Activated T-cell treated with anti-CD3 and anti-CD28 coated beads, Interleukin-2, amount 50 U/mL, for 4 hours (primary cell): ENCODE data around the gene DENND1A. TPM values are rescaled to one million over a fixed set of nuclear protein-coding genes. Genes with fewer than 3 reads are reported as not detected.

ENCODE experiments used
- ATAC-seq, 2 donors: fragments of 200-7000 bp; cut with Tn5 transposase; one replicate each; pipeline ENCODE4 v1.10.0; 2021
- DNase-seq: peaks from one replicate; pipeline ENCODE4 v3.0.0-alpha.2; 2020
- H3K27me3 Mint-ChIP-seq: one replicate; pipeline ENCODE4 v1.8.0; 2021; ENCODE audit warnings: low read depth, mixed read lengths
- H3K36me3 Mint-ChIP-seq: one replicate; pipeline ENCODE4 v1.8.0; 2022; ENCODE audit warnings: mixed read lengths; ENCODE audit not compliant: insufficient read depth
- H3K4me1 Mint-ChIP-seq: one replicate; pipeline ENCODE4 v1.8.0; 2021; ENCODE audit warnings: low read depth, mixed read lengths
- H3K4me3 Mint-ChIP-seq: one replicate; pipeline ENCODE4 v1.8.0; 2021; ENCODE audit warnings: mild to moderate bottlenecking, moderate library complexity, mixed read lengths
- H3K9me3 Mint-ChIP-seq: one replicate; pipeline ENCODE4 v1.8.0; 2021; ENCODE audit warnings: mixed read lengths
- total RNA-seq, 3 donors: library from RNA; stranded (reverse); gene quantifications; one replicate each; pipeline ENCODE4 v1.2.1, GENCODE V29; 2021

DENND1A gene
- total RNA-seq, 3 donors from 2014 or later, result 15.5 to 21.7 (median 16.9) TPM

- no peaks in the 10 kb centered on the region for H3K27me3 Mint-ChIP-seq
- ATAC-seq, result no peak
- no peaks in the 10 kb centered on the region for H3K4me1 Mint-ChIP-seq
- H3K4me3 Mint-ChIP-seq, result no peak overlapping the region
- H3K9me3 Mint-ChIP-seq, result no peaks in the 10 kb centered on the region
- H3K36me3 Mint-ChIP-seq, result peaks cover 16% of the 10 kb centered on the region
- DNase-seq, result no peak
These were observed 325.1 kb downstream of the DENND1A start for GRCh38 chr9:123604861-123605260.

- no peak for ATAC-seq
- H3K36me3 Mint-ChIP-seq, result peaks cover 7% of the 10 kb centered on the region
- DNase-seq, result no peak
- no peaks in the 10 kb centered on the region for H3K4me1 Mint-ChIP-seq
- H3K27me3 Mint-ChIP-seq, result no peaks in the 10 kb centered on the region
- no peak overlapping the region for H3K4me3 Mint-ChIP-seq
- H3K9me3 Mint-ChIP-seq, result no peaks in the 10 kb centered on the region
These were observed 328.1 kb downstream of the DENND1A start for GRCh38 chr9:123601828-123602227.

DNA sequence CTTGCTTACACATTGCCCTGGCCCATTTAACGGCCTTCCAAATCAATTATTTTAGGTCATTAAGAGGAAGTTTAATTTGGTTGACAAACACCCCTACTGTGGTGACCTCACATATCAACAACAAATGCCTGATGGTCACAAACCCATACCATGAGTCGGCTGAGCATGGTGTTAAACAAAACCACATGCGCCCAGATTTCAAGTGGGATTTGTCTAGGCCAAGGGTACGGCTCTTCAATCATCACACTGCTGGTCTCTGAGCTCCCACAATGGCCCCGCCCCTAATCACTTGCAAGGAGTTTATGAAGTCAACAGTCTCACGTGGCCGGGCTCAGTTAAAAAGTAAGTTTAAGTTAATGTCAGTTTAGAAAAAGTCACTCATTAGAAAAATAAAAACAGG, 330.1 kb downstream of the DENND1A start:
- DNase-seq (no peak), ATAC-seq (no peak)
- H3K9me3 Mint-ChIP-seq, result no peaks in the 10 kb centered on the region
- no peak overlapping the region for H3K4me3 Mint-ChIP-seq
- H3K27me3 Mint-ChIP-seq, result no peaks in the 10 kb centered on the region
- peaks cover 14% of the 10 kb centered on the region for H3K36me3 Mint-ChIP-seq
- H3K4me1 Mint-ChIP-seq, result no peaks in the 10 kb centered on the region

DNA sequence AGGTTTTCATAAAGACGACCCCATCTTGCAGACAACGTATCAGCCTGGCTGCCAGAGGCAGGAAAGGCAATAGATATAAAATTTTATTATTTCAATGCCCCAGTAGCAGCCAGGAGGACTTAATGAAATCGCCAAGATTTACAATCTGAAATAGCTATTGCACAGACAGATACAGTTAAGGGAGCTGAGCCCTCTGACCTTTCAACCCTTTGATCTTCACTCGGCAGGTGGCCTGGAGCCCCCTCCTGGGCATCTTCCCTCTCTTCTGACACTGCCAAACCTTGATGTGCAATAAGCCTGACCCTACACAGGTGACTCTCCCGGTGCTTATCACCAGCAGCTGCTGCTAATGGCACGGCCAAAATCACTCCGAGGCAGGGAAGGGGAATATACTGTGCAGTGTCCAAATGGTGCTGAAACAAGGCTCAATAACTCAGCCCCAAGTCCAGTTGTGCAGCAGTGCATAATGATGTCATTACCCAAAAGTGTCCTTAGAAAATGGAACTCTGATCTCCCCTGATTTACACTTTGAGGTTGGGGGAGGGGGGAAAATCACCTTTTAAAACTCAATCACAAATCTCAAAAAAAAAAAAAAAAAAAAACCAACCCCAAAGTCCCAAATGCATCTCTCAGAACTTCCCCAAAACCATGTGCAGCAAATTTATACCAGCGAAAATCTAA, 331.9 kb downstream of the DENND1A start:
- H3K4me1 Mint-ChIP-seq, result no peaks in the 10 kb centered on the region
- ATAC-seq (no peak), DNase-seq (no peak)
- no peak overlapping the region for H3K4me3 Mint-ChIP-seq
- H3K36me3 Mint-ChIP-seq, result peaks cover 16% of the 10 kb centered on the region
- no peaks in the 10 kb centered on the region for H3K27me3 Mint-ChIP-seq
- H3K9me3 Mint-ChIP-seq, result no peaks in the 10 kb centered on the region

DNA sequence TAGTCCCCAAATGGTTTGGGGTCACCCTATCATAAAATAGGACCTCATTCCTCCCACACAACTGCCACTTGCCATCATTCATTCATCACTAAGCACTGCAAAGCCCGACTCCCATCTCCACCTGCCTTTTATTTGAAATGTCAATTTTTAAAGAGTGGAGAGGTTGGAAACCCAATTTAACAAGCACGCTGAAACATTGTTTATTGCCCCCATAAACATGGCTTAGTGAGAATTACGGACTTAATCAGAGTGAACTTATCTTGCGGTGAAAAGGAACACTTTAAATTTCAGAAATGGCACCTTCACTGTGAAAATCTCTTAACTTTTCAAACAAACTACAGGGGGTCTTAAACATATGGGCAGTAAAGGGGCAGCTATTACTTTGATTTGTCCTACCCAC, 332.9 kb downstream of the DENND1A start:
- peaks cover 14% of the 10 kb centered on the region for H3K36me3 Mint-ChIP-seq
- no peaks in the 10 kb centered on the region for H3K4me1 Mint-ChIP-seq
- ATAC-seq, result no peak
- no peak overlapping the region for H3K4me3 Mint-ChIP-seq
- no peak for DNase-seq
- no peaks in the 10 kb centered on the region for H3K27me3 Mint-ChIP-seq
- no peaks in the 10 kb centered on the region for H3K9me3 Mint-ChIP-seq

- no peak overlapping the region for H3K4me3 Mint-ChIP-seq
- ATAC-seq, result no peak
- no peaks in the 10 kb centered on the region for H3K4me1 Mint-ChIP-seq
- no peak for DNase-seq
- no peaks in the 10 kb centered on the region for H3K27me3 Mint-ChIP-seq
- H3K9me3 Mint-ChIP-seq, result peaks cover 13% of the 10 kb centered on the region
- H3K36me3 Mint-ChIP-seq, result peaks cover 35% of the 10 kb centered on the region
These were observed 338.6 kb downstream of the DENND1A start for GRCh38 chr9:123591283-123591682.

DNA sequence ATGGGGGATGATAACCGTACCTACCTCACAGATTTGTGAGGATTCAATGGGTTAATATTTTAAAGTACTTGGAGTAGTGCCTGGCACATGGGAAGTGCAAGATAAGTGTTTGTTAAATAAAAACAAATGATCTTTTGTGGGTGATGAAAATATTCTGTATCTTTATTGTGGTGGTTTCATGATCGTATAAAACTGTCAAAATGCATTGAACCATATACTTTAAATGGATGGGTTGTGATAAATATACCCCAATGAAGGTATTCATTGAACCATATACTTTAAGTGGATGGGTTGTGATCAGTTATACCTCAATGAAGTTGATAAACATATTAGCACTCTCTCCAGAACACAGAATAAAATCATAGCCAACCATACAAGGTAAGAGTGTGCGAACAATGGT, 339.4 kb downstream of the DENND1A start:
- Mint-ChIP-seq H3K27me3 (no peaks in the 10 kb centered on the region), H3K4me3 (no peak overlapping the region), H3K36me3 (peaks cover 31% of the 10 kb centered on the region), H3K9me3 (peaks cover 13% of the 10 kb centered on the region), H3K4me1 (no peaks in the 10 kb centered on the region)
- no peak for ATAC-seq
- no peak for DNase-seq

- H3K36me3 Mint-ChIP-seq, result peaks cover 31% of the 10 kb centered on the region
- H3K9me3 Mint-ChIP-seq, result peaks cover 13% of the 10 kb centered on the region
- no peaks in the 10 kb centered on the region for H3K4me1 Mint-ChIP-seq
- ATAC-seq, result no peak
- no peak for DNase-seq
- H3K4me3 Mint-ChIP-seq, result no peak overlapping the region
- H3K27me3 Mint-ChIP-seq, result no peaks in the 10 kb centered on the region
These were observed 340.3 kb downstream of the DENND1A start for GRCh38 chr9:123589361-123590239.

- Mint-ChIP-seq H3K9me3 (peaks cover 13% of the 10 kb centered on the region), H3K4me1 (no peaks in the 10 kb centered on the region), H3K4me3 (no peak overlapping the region), H3K27me3 (no peaks in the 10 kb centered on the region), H3K36me3 (peaks cover 52% of the 10 kb centered on the region)
- no peak for ATAC-seq
- DNase-seq, result no peak
These were observed 343.7 kb downstream of the DENND1A start for GRCh38 chr9:123586275-123586674.

- no peaks in the 10 kb centered on the region for H3K4me1 Mint-ChIP-seq
- peaks cover 61% of the 10 kb centered on the region for H3K36me3 Mint-ChIP-seq
- no peak overlapping the region for H3K4me3 Mint-ChIP-seq
- peaks cover 23% of the 10 kb centered on the region for H3K9me3 Mint-ChIP-seq
- H3K27me3 Mint-ChIP-seq, result no peaks in the 10 kb centered on the region
- ATAC-seq, result no peak
- no peak for DNase-seq
These were observed 345.4 kb downstream of the DENND1A start for GRCh38 chr9:123584202-123585176.

DNA sequence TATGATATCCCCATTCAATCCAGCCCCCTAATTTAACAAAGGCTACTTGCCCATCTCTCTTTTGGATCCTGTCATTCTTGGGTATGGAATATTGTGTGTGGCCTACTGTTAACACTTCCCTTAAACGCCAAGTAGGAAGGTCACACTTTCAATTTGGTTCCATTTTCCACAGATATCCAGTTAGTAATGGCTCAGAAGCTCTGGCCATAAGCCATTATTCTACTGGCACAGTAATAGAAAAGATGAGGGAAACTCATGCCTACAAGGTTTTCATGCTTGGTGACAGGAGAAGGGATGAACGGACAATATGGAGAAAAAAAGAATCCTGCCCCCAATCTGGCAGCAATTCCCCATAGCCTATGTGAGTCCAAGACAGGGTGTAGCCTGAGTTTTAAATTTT, 346.3 kb downstream of the DENND1A start:
- peaks cover 27% of the 10 kb centered on the region for H3K9me3 Mint-ChIP-seq
- peaks cover 63% of the 10 kb centered on the region for H3K36me3 Mint-ChIP-seq
- no peaks in the 10 kb centered on the region for H3K4me1 Mint-ChIP-seq
- no peaks in the 10 kb centered on the region for H3K27me3 Mint-ChIP-seq
- DNase-seq (no peak), ATAC-seq (no peak)
- H3K4me3 Mint-ChIP-seq, result no peak overlapping the region

- ATAC-seq (no peak), DNase-seq (no peak)
- H3K4me3 Mint-ChIP-seq, result no peak overlapping the region
- H3K36me3 Mint-ChIP-seq, result peaks cover 24% of the 10 kb centered on the region
- no peaks in the 10 kb centered on the region for H3K4me1 Mint-ChIP-seq
- H3K27me3 Mint-ChIP-seq, result no peaks in the 10 kb centered on the region
- no peaks in the 10 kb centered on the region for H3K9me3 Mint-ChIP-seq
These were observed 358.7 kb downstream of the DENND1A start for GRCh38 chr9:123571240-123571639.

- no peak for DNase-seq
- no peak for ATAC-seq
- no peaks in the 10 kb centered on the region for H3K4me1 Mint-ChIP-seq
- no peak overlapping the region for H3K4me3 Mint-ChIP-seq
- H3K9me3 Mint-ChIP-seq, result no peaks in the 10 kb centered on the region
- peaks cover 20% of the 10 kb centered on the region for H3K36me3 Mint-ChIP-seq
- no peaks in the 10 kb centered on the region for H3K27me3 Mint-ChIP-seq
These were observed 360.9 kb downstream of the DENND1A start for GRCh38 chr9:123568691-123569688.
